HG02970 (cell line): ENCODE results near the gene CCM2.
"Not testable (repeated sequence)": the region's sequence is repeated elsewhere in the genome, so short reads cannot be mapped to it uniquely, and the experiment has no call there.

Experiments used
- ATAC-seq: cut with Tn5 transposase; IDR thresholded peaks from one replicate; pipeline ENCODE4 v1.9.1; 2021; ENCODE audit warnings: mild to moderate bottlenecking, moderate library complexity, moderate number of reproducible peaks; ENCODE audit not compliant: unreplicated experiment, low FRiP score

The CCM2 gene

GRCh38 chr7:45092100-45092930 is 92.3 kb downstream of the CCM2 start:
- ATAC-seq = no peak

GRCh38 chr7:45092931-45093235 is 92.9 kb downstream of the CCM2 start:
- ATAC-seq = no peak

GRCh38 chr7:45098983-45099839 is 99.2 kb downstream of the CCM2 start:
- ATAC-seq = no peak

GRCh38 chr7:45099891-45100760 is 100.1 kb downstream of the CCM2 start:
- ATAC-seq = no peak

GRCh38 chr7:45100761-45101480 is 100.9 kb downstream of the CCM2 start:
- no peak for ATAC-seq

GRCh38 chr7:45101748-45102147 is 101.7 kb downstream of the CCM2 start:
- ATAC-seq = no peak

- no peak for ATAC-seq
These were observed 103.0 kb downstream of the CCM2 start for GRCh38 chr7:45102785-45103712.

GRCh38 chr7:45103958-45104843 is 104.2 kb downstream of the CCM2 start:
- ATAC-seq = no peak

GRCh38 chr7:45104844-45105587 is 105.0 kb downstream of the CCM2 start:
- ATAC-seq = no peak

GRCh38 chr7:45105588-45106188 is 105.7 kb downstream of the CCM2 start:
- ATAC-seq = no peak

- no peak for ATAC-seq
These were observed 106.8 kb downstream of the CCM2 start for GRCh38 chr7:45106820-45107219.

GRCh38 chr7:45107356-45107755 is 107.4 kb downstream of the CCM2 start:
- ATAC-seq = no peak

- no peak for ATAC-seq
These were observed 108.9 kb downstream of the CCM2 start for GRCh38 chr7:45108863-45109262.

- peak; percentile 92 for ATAC-seq
These were observed 111.6 kb downstream of the CCM2 start, which contains the start of gene TBRG4 for GRCh38 chr7:45111298-45112223. TBRG4 (minus strand) TSS chr7:45111697; CDS start chr7:45109237, 2,460 bp downstream.

- ATAC-seq = no peak
These were observed 112.6 kb downstream of the CCM2 start for GRCh38 chr7:45112648-45113047.

GRCh38 chr7:45114257-45114656 is 114.3 kb downstream of the CCM2 start:
- not testable (repeated sequence) for ATAC-seq
